Measurements from ENCODE around the gene OXCT1. TPM values are rescaled to one million over a fixed set of nuclear protein-coding genes. Genes with fewer than 3 reads are reported as not detected.

The OXCT1 gene
- 32.6 and 39.8 TPM in 2 replicates for total RNA-seq

DNA sequence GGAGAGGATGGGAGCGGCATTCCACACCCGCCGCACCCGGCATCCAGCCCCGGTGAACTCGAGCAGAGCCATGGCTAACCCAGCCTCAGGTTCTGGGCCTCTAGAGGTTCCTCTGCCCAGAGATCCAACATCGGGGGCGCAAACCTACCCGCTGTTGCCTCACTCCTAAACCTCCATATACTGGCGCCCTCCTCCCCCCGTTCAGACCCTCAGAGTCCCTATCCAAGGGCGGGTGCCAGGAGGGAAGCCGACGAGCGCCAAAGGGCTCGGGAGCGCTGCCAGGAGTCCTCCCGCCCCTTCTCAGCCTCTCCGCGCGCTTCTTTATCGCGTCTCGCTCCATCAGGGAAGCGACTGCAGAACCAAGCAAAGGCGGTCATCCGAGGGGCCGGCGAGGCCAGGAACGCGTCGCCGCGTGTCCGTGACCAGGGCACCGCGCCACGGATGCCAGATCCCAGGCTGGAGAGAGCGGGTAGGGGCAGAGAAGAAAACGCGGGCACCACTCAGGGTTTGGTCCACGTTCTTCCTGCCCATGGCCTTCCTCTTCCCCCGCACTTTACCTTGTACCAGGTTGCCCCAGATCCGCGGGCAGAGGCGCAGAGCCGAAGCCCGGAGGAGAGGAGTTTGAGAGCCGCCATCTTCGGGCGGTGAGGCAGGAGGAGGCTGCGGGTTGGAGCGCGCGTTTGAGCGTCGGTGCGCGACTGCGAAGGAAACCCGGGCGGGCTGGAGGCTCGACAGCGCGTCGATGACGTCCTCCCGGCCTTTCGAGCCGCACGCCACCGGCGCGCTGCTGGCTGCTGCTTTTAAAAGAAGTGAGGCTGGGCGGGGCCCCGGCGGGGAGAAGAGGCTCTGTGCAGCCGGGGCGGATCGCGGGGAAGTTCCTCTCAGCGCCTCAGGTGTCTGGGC, at the start of gene OXCT1:
Gene OXCT1, minus strand, starts transcription at position 702 of the 903 bp plus-strand sequence. Its CDS starts 67 bp downstream, at position 635.

DNA sequence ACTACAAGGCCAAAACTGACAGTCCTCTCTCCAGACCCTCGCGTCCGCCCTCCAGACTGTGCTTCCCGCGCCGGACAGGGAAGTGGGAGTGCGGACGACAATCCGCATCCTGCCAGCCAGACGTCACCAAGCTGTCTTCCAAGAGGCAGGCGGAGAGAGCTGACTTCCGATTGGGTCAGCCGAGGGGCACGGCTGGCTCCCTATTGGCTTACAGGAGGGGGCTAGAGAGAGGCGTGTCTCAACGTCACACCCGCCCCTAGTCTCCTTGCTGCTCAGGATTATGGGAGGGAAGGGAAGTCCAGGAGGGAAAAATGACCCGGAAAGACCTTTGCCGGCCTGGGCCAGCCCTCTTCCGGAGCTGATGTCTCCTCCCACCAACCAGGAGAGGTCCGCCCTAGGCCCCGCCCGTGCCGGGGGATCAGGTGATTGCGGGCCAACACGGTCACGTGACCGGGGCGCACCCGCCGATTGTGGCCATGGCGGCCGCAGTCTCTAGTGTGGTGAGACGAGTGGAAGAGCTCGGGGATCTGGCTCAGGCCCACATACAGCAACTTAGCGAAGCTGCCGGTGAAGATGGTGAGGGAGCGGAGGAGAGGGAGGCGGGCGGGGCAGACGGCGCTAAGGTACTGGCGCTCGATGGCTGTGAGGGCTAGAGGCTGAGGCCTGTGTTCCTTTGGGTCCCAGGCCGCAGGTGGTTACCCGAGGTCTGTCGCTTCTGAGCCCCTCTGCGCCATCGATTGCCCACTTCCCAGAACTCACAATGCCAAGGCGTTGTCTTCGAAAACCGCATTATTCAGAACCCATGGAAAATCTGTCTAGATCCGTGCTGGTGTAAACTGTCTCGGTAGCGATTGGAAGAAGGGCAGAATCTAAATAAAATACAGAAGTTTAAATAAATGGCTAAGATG, 33.9 kb upstream of the OXCT1 start, which contains the start of gene RIMOC1:
Gene RIMOC1, plus strand, starts transcription at position 453 of the 908 bp plus-strand sequence. Its CDS starts 24 bp downstream, at position 477.

Other genes with a start within 250 kb of the OXCT1 start
- 8.4 and 9.7 TPM in 2 replicates for gene RIMOC1, start 33.9 kb upstream of the OXCT1 start, total RNA-seq
- gene FBXO4, start 54.9 kb upstream of the OXCT1 start, total RNA-seq = 6.7 and 7.0 TPM in 2 replicates

Measured in endothelial cell of coronary artery (primary cell).